SK-N-SH treated with all-trans-retinoic acid at 6 μM for 48 hours (cell line): ENCODE data around the gene ISOC2.

ENCODE experiments used
- ATAC-seq: fragments of 200-7000 bp; cut with Tn5 transposase; 3 replicates; pipeline ENCODE4 v1.9.1; 2020; ENCODE audit warnings: mild to moderate bottlenecking, moderate library complexity
- ARNTL ChIP-seq: fragments of 450-650 bp; formaldehyde crosslinking; IDR thresholded peaks from 2 replicates; pipeline ENCODE4 v1.5.0; 2020; ENCODE audit warnings: low read depth, mild to moderate bottlenecking, moderate library complexity, borderline replicate concordance
- GLIS3 ChIP-seq: fragments of 250-450 bp; sonication (Bioruptor Pico); IDR thresholded peaks from 2 replicates; pipeline ENCODE4 v1.5.0; 2020; ENCODE audit warnings: mild to moderate bottlenecking, moderate library complexity
- RARB ChIP-seq: fragments of 250-450 bp; sonication (Bioruptor Pico); IDR thresholded peaks from 2 replicates; pipeline ENCODE4 v1.8.0; 2021; ENCODE audit warnings: mild to moderate bottlenecking, moderate library complexity
- SNAI2 ChIP-seq: fragments of 250-450 bp; sonication (Bioruptor Pico); IDR thresholded peaks from 2 replicates; pipeline ENCODE4 v1.5.0; 2020; ENCODE audit warnings: mild to moderate bottlenecking, moderate library complexity
- TCF4 ChIP-seq: fragments of 250-450 bp; sonication (Bioruptor Pico); IDR thresholded peaks from 2 replicates; pipeline ENCODE4 v1.8.0; 2021; ENCODE audit warnings: mild to moderate bottlenecking, moderate library complexity, borderline replicate concordance
- ZNF565 ChIP-seq: fragments of 450-650 bp; formaldehyde crosslinking; conservative IDR thresholded peaks from 2 replicates; pipeline ENCODE4 v1.5.0; 2020; ENCODE audit warnings: low read depth, mild to moderate bottlenecking, moderate library complexity
- ZNF8 ChIP-seq: fragments of 450-650 bp; formaldehyde crosslinking; IDR thresholded peaks from 2 replicates; pipeline ENCODE4 v1.5.0; 2020; ENCODE audit warnings: mild to moderate bottlenecking, moderate library complexity

ISOC2 gene

GRCh38 chr19:55406091-55406825 lies 55.2 kb downstream of the ISOC2 start:
- ATAC-seq: no peak
- no peak for TF ChIP-seq ZNF8 (CRISPR knock-in tag)
- no peak for TF ChIP-seq SNAI2 (CRISPR knock-in tag)
- no peak for TF ChIP-seq RARB (CRISPR knock-in tag)
- TF ChIP-seq ARNTL (CRISPR knock-in tag): no peak
- no peak for TF ChIP-seq ZNF565

- ATAC-seq: no peak
- TF ChIP-seq TCF4: no peak
- no peak for TF ChIP-seq GLIS3 (CRISPR knock-in tag)
Observed at GRCh38 chr19:55405638-55406037, 55.8 kb downstream of the ISOC2 start.
